ENCODE data around the gene RHOF. TPM values are rescaled to one million over a fixed set of nuclear protein-coding genes. Genes with fewer than 3 reads are reported as not detected.

Gene RHOF
- total and polyA plus RNA-seq, 7 experiments from 2014 or later = 69.2 to 164 (median 123) TPM

DNA sequence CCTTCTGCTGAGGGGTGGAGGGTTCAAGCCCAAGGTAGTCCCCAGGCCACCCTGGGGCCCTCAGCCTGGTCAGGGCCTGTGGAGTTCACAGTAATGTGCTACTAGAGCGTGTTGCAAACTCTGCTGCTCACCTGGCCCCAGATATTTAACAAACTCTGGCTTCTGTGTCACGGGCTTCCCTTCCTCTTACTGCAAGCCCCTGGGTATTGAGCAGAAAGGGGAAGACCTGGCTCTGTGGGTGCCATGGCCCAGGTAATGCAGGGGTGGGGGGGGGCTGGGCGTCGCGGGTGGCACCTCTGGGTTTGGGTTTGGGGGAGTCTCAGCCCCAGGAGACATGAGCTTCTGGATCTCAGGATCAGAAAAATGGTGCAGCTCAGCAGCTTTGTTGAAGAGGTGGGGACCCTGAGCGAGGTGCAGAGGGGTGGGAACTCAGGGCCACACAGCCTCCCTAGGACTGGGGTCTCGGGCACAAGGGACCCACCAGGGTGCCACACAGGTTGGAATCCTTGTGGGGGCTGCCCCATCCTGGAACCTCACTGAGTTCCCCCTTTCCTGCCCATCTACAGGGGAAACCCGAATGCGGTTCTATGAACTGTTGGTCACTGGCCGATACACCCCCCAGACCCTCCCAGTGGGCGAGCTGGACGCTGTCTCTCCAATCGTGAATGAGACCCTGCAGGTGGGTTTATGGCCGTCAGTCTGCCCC lies 14.3 kb upstream of the RHOF start:
- Histone ChIP-seq H3K9me3 (ENCODE audit: control insufficient read depth in 2 of 3, low read length in 3 of 3) (no peaks in the 10 kb centered on the region), H3K4me1 (ENCODE audit: control insufficient read depth in 2 of 2, insufficient read depth in 2 of 2, low read length in 2 of 2) (peaks cover 35 to 42% of the 10 kb centered on the region in 2 donors), H3K36me3 (ENCODE audit: control insufficient read depth in 2 of 3, insufficient read depth in 3 of 3, low read length in 3 of 3) (peaks cover 0 to 63% (median 3%) of the 10 kb centered on the region in 3 experiments), H3K27me3 (ENCODE audit: control insufficient read depth in 2 of 2, insufficient read depth in 2 of 2, low read length in 2 of 2) (no peaks in the 10 kb centered on the region), H3K4me3 (ENCODE audit: low read length) (no peak overlapping the region), H3K27ac (ENCODE audit: low read depth, low read length) (peak overlapping the region; percentile 46)
- peaks cover 0 to 4% (median 0%) of the 10 kb centered on the region in 11 donors for H3K9me3 Mint-ChIP-seq
- H3K4me1 Mint-ChIP-seq = peaks cover 25 to 56% (median 36%) of the 10 kb centered on the region in 7 donors
- intact Hi-C loops (cut with micrococcal nuclease) = loop anchor here in 1 of 2 donors (10.0 kb wide), 1 partner anchor 417 kb away; the partner anchor contains the start of gene DIABLO
- CTCF ChIA-PET = interaction anchor here (0.6 to 13.4 kb wide), 4 partner anchors 11 to 107 kb away, joined by 4 to 609 read pairs (median 5); partner anchors contain the start of gene RHOF
- DNase-seq (no peak), ATAC-seq (no peak)
- peak overlapping the region in 6 of 9 donors; percentile 68 to 87 (median 77) for H3K27ac Mint-ChIP-seq
- POLR2A ChIA-PET = interaction anchor here (0.9 to 28.5 kb wide), 5 partner anchors 8 to 121 kb away, joined by 3 to 1941 read pairs (median 5); partner anchors contain the start of genes PSMD9, RHOF and SETD1B
- H3K27me3 Mint-ChIP-seq = no peaks in the 10 kb centered on the region
- H3K36me3 Mint-ChIP-seq = peaks cover 4 to 29% (median 8%) of the 10 kb centered on the region in 5 donors
- H3K4me3 Mint-ChIP-seq = peak overlapping the region; percentile 47 to 100 (median 90)

DNA sequence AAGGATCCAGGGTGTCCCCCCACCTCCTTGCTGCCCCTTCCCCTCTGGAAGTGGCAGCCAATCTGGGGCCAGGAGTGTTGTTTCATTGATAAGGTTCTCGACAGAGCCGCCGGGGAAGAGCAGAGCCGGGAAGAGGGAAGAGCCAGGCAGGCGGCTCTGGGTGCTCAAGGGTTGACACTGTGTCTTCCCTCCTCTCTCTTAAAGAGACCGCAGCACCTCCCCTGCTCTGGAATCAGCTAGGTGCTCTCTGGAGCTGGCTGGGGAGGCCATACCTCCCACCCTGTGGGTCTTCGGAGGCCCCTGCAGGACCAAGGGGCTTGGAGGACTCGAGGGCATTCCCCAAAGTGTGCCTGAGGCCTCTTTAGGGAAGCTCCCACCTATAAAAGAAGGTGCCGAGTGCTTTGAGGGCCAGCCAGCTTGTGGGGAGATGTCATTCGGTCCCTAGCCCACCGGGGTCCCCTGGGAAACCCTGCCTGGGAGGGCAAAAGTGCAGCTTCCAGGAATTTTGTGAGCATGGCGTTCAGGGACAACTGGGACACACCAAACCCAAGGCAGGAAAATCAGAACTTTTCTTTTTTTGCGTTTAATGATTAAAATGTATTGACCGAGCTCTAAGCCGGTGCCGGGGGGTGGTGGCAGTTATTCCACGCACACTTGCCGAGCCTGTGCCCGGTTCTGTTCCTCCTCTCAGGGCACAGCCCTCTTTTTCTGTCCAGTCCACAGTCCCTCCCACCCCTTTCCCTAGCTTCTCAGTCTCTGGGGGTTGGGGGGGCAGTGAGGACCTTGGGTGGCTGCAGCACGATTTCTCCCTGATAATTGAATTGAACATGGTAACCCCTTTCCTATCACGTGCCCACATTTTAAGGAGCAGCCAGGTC lies 13.3 kb upstream of the RHOF start:
- Mint-ChIP-seq H3K27ac (peak overlapping the region; percentile 79 to 100 (median 93)), H3K4me1 (peaks cover 25 to 51% (median 31%) of the 10 kb centered on the region in 7 donors), H3K36me3 (peaks cover 7 to 32% (median 8%) of the 10 kb centered on the region in 5 donors), H3K27me3 (no peaks in the 10 kb centered on the region), H3K4me3 (peak overlapping the region; percentile 88 to 100 (median 92)), H3K9me3 (peaks cover 0 to 6% (median 0%) of the 10 kb centered on the region in 11 donors)
- H3K4me1 ChIP-seq (ENCODE audit: control insufficient read depth in 2 of 2, insufficient read depth in 2 of 2, low read length in 2 of 2) = peaks cover 28 to 33% of the 10 kb centered on the region in 2 donors
- ChIA-PET POLR2A (interaction anchor here (0.6 to 28.5 kb wide), 10 partner anchors 9 to 1719 kb away, joined by 3 to 1941 read pairs (median 4); partner anchors contain the start of genes PSMD9, RHOF, SETD1B and TMEM120B), CTCF (interaction anchor here (0.6 to 13.4 kb wide), 8 partner anchors 10 to 189 kb away, joined by 3 to 609 read pairs (median 4); partner anchors contain the start of gene RHOF)
- H3K9me3 ChIP-seq (ENCODE audit: control insufficient read depth in 2 of 3, low read length in 3 of 3) = no peaks in the 10 kb centered on the region
- peak overlapping the region; percentile 81 for H3K27ac ChIP-seq (ENCODE audit: low read depth, low read length)
- ATAC-seq (no peak), DNase-seq (no peak)
- intact Hi-C loops (cut with micrococcal nuclease) = loop anchor here in 1 of 2 donors (10.0 kb wide), 1 partner anchor 418 kb away; the partner anchor contains the start of gene DIABLO
- H3K36me3 ChIP-seq (ENCODE audit: control insufficient read depth in 2 of 3, insufficient read depth in 3 of 3, low read length in 3 of 3) = peaks cover 0 to 61% (median 3%) of the 10 kb centered on the region in 3 experiments
- H3K27me3 ChIP-seq (ENCODE audit: control insufficient read depth in 2 of 2, insufficient read depth in 2 of 2, low read length in 2 of 2) = no peaks in the 10 kb centered on the region
- H3K4me3 ChIP-seq (ENCODE audit: low read length) = peak overlapping the region; percentile 75

DNA sequence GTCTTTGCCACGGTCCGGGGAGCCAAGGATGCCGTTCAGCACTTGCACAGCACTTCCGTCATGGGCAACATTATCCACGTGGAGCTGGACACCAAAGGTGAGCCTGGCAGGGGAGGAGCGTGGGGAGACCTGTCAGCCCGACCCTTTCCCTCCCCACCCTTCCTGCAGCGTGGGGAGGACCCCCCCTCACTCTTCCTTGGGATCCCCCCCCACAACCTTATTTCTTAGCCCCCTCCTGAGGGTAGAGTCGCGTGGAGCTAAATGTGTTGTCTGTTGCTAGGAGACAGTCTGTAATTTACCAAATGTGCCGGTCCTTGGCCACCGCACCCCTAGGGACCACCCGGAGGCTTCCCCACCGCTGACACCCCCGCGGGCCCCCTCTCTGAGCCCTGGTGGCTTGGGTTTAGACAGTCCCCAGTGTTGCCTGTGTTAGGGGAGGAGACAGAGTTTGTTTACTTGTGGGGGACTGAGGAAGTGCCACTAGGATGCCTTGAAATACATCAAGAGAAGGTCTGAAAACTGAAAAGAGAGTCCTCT lies 12.6 kb upstream of the RHOF start:
- Mint-ChIP-seq H3K36me3 (peaks cover 12 to 38% (median 14%) of the 10 kb centered on the region in 5 donors), H3K9me3 (peaks cover 0 to 9% (median 0%) of the 10 kb centered on the region in 11 donors), H3K27ac (peak overlapping the region; percentile 79 to 100 (median 93)), H3K4me3 (peak overlapping the region; percentile 88 to 100 (median 92)), H3K4me1 (peaks cover 22 to 45% (median 25%) of the 10 kb centered on the region in 7 donors), H3K27me3 (no peaks in the 10 kb centered on the region)
- Histone ChIP-seq H3K36me3 (ENCODE audit: control insufficient read depth in 2 of 3, insufficient read depth in 3 of 3, low read length in 3 of 3) (peaks cover 0 to 58% (median 3%) of the 10 kb centered on the region in 3 experiments), H3K27ac (ENCODE audit: low read depth, low read length) (peak overlapping the region; percentile 81), H3K4me3 (ENCODE audit: low read length) (peak overlapping the region; percentile 75), H3K9me3 (ENCODE audit: control insufficient read depth in 2 of 3, low read length in 3 of 3) (no peaks in the 10 kb centered on the region), H3K27me3 (ENCODE audit: control insufficient read depth in 2 of 2, insufficient read depth in 2 of 2, low read length in 2 of 2) (no peaks in the 10 kb centered on the region), H3K4me1 (ENCODE audit: control insufficient read depth in 2 of 2, insufficient read depth in 2 of 2, low read length in 2 of 2) (peaks cover 21 to 26% of the 10 kb centered on the region in 2 donors)
- POLR2A ChIA-PET = interaction anchor here (0.6 to 28.5 kb wide), 10 partner anchors 10 to 1719 kb away, joined by 3 to 1941 read pairs (median 4); partner anchors contain the start of genes PSMD9, RHOF, SETD1B and TMEM120B
- CTCF ChIA-PET = interaction anchor here (0.6 to 13.4 kb wide), 5 partner anchors 10 to 188 kb away, joined by 3 to 609 read pairs (median 3); partner anchors contain the start of gene RHOF
- peak; percentile 10 for ATAC-seq
- DNase-seq = peak in 3 of 9 donors; percentile 44 to 50 (median 45)
- intact Hi-C loops (cut with micrococcal nuclease) = loop anchor here in 1 of 2 donors (10.0 kb wide), 1 partner anchor 419 kb away; the partner anchor contains the start of gene DIABLO

DNA sequence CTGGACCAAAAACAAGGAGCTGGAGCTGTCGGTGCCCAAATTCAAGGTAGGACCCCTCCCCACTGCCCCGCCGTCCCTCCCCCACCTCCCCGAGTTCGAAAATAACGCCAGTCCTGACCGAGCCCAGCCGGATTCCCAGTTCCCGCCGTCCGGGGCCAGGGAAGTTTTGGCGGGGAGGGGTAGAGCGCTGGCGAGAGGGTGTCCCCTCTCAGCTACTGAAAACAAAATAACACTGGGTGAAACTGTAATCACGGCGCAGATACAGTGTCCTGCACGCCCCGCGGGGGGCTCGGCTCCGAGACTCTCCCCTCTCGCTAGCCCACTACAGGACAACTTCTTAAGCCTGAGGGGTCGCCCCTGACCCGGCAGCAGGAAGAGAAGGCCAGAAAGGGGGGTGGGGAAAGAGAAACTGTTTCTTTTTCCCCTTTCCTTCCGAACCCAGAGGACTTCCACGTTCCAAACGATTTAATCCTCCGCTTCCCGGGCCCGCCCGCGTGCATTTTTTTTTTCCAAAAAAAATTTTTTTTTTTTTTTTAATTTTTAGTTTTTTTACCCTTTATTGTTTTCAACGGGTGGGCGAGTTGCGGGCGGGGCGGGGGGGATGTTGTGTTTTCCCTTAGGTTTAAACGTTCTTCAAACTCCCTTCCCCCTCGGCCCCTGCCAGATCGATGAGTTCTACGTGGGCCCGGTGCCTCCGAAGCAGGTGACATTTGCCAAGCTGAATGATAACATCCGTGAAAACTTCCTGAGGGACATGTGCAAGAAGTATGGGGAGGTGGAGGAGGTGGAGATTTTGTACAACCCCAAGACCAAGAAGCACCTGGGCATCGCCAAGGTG lies 11.9 kb upstream of the RHOF start:
- DNase-seq (no peak), ATAC-seq (no peak)
- peaks cover 17 to 39% (median 20%) of the 10 kb centered on the region in 7 donors for H3K4me1 Mint-ChIP-seq
- intact Hi-C loops (cut with micrococcal nuclease) = loop anchor here in 1 of 2 donors (10.0 kb wide), 1 partner anchor 419 kb away; the partner anchor contains the start of gene DIABLO
- CTCF ChIA-PET = interaction anchor here (1.0 to 13.4 kb wide), 4 partner anchors 9 to 33 kb away, joined by 3 to 609 read pairs (median 4); partner anchors contain the start of gene RHOF
- Histone ChIP-seq H3K27me3 (ENCODE audit: control insufficient read depth in 2 of 2, insufficient read depth in 2 of 2, low read length in 2 of 2) (no peaks in the 10 kb centered on the region), H3K27ac (ENCODE audit: low read depth, low read length) (peak overlapping the region; percentile 81), H3K36me3 (ENCODE audit: control insufficient read depth in 2 of 3, insufficient read depth in 3 of 3, low read length in 3 of 3) (peaks cover 0 to 55% (median 3%) of the 10 kb centered on the region in 3 experiments), H3K4me1 (ENCODE audit: control insufficient read depth in 2 of 2, insufficient read depth in 2 of 2, low read length in 2 of 2) (peaks cover 14 to 21% of the 10 kb centered on the region in 2 donors), H3K4me3 (ENCODE audit: low read length) (peak overlapping the region; percentile 77), H3K9me3 (ENCODE audit: control insufficient read depth in 2 of 3, low read length in 3 of 3) (no peaks in the 10 kb centered on the region)
- H3K9me3 Mint-ChIP-seq = peaks cover 0 to 9% (median 0%) of the 10 kb centered on the region in 11 donors
- H3K27me3 Mint-ChIP-seq = no peaks in the 10 kb centered on the region
- peaks cover 12 to 35% (median 15%) of the 10 kb centered on the region in 5 donors for H3K36me3 Mint-ChIP-seq
- peak overlapping the region; percentile 79 to 100 (median 97) for H3K27ac Mint-ChIP-seq
- POLR2A ChIA-PET = interaction anchor here (0.6 to 28.5 kb wide), 8 partner anchors 11 to 1555 kb away, joined by 3 to 1941 read pairs (median 5); partner anchors contain the start of genes PSMD9, RHOF and SETD1B
- H3K4me3 Mint-ChIP-seq = peak overlapping the region; percentile 88 to 100 (median 92)
